ENCODE measurements around the gene ROBO3.

Gene ROBO3

GRCh38 chr11:124876818-124877630, 11.8 kb downstream of the ROBO3 start:
- no peak for DNase-seq

- DNase-seq: no peak
Observed at GRCh38 chr11:124877631-124877909, 12.3 kb downstream of the ROBO3 start.

- DNase-seq: no peak
Observed at GRCh38 chr11:124877910-124878758, 12.9 kb downstream of the ROBO3 start.

- no peak for DNase-seq
Observed at GRCh38 chr11:124878759-124879492, 13.7 kb downstream of the ROBO3 start.

GRCh38 chr11:124879493-124880289, 14.5 kb downstream of the ROBO3 start:
- DNase-seq: no peak

GRCh38 chr11:124880290-124880611, 15.0 kb downstream of the ROBO3 start:
- no peak for DNase-seq

GRCh38 chr11:124880958-124881357, 15.7 kb downstream of the ROBO3 start:
- no peak for DNase-seq

- DNase-seq: no peak
Observed at GRCh38 chr11:124882339-124883071, 17.3 kb downstream of the ROBO3 start.

GRCh38 chr11:124884340-124884739, 19.1 kb downstream of the ROBO3 start:
- DNase-seq: no peak

GRCh38 chr11:124884869-124885479, 19.7 kb downstream of the ROBO3 start:
- DNase-seq: no peak

GRCh38 chr11:124886476-124886875, 21.2 kb downstream of the ROBO3 start:
- no peak for DNase-seq

- DNase-seq: no peak
Observed at GRCh38 chr11:124886978-124887666, 21.9 kb downstream of the ROBO3 start.

GRCh38 chr11:124887667-124888013, 22.4 kb downstream of the ROBO3 start:
- DNase-seq: no peak

GRCh38 chr11:124889191-124890091, 24.2 kb downstream of the ROBO3 start:
- no peak for DNase-seq

GRCh38 chr11:124890151-124890550, 24.9 kb downstream of the ROBO3 start:
- DNase-seq: no peak

GRCh38 chr11:124890683-124891372, 25.6 kb downstream of the ROBO3 start:
- no peak for DNase-seq

GRCh38 chr11:124891373-124891861, 26.2 kb downstream of the ROBO3 start:
- DNase-seq: no peak

- DNase-seq: no peak
Observed at GRCh38 chr11:124892146-124892545, 26.9 kb downstream of the ROBO3 start.

- no peak for DNase-seq
Observed at GRCh38 chr11:124892750-124893454, 27.7 kb downstream of the ROBO3 start.
